NCI-H82 treated with DMSO at 0.1 percent for 48 hours (cell line): Measurements from ENCODE around the gene ETV3L.

Experiments
- DNase-seq: peaks from one replicate; lab custom pipeline; 2025; ENCODE audit not compliant: unreplicated experiment; lab: John Stamatoyannopoulos, UW

Gene ETV3L

GRCh38 chr1:157132616-157133167 lies 33.1 kb upstream of the ETV3L start:
- DNase-seq, result no peak

- no peak for DNase-seq
Observed at GRCh38 chr1:157132111-157132510, 32.5 kb upstream of the ETV3L start.

GRCh38 chr1:157131281-157131680 lies 31.7 kb upstream of the ETV3L start:
- DNase-seq, result no peak

GRCh38 chr1:157124855-157125254 lies 25.2 kb upstream of the ETV3L start:
- no peak for DNase-seq

GRCh38 chr1:157119448-157119847 lies 19.8 kb upstream of the ETV3L start:
- DNase-seq, result no peak

- DNase-seq, result no peak
Observed at GRCh38 chr1:157119008-157119407, 19.4 kb upstream of the ETV3L start.

GRCh38 chr1:157117527-157118057 lies 18.0 kb upstream of the ETV3L start:
- DNase-seq, result no peak

GRCh38 chr1:157116737-157117103 lies 17.1 kb upstream of the ETV3L start:
- DNase-seq, result no peak

- no peak for DNase-seq
Observed at GRCh38 chr1:157115851-157116736, 16.5 kb upstream of the ETV3L start.

- DNase-seq, result no peak
Observed at GRCh38 chr1:157115429-157115838, 15.8 kb upstream of the ETV3L start.

- no peak for DNase-seq
Observed at GRCh38 chr1:157114183-157115121, 14.8 kb upstream of the ETV3L start.

GRCh38 chr1:157113631-157114030 lies 14.0 kb upstream of the ETV3L start:
- no peak for DNase-seq

GRCh38 chr1:157113106-157113505 lies 13.5 kb upstream of the ETV3L start:
- no peak for DNase-seq

- no peak for DNase-seq
Observed at GRCh38 chr1:157112186-157112867, 12.7 kb upstream of the ETV3L start.

GRCh38 chr1:157111396-157112165 lies 12.0 kb upstream of the ETV3L start:
- no peak for DNase-seq

- no peak for DNase-seq
Observed at GRCh38 chr1:157110686-157111085, 11.1 kb upstream of the ETV3L start.

- peak; percentile 31 for DNase-seq
Observed at GRCh38 chr1:157110003-157110402, 10.4 kb upstream of the ETV3L start.

- no peak for DNase-seq
Observed at GRCh38 chr1:157108448-157108847, 8.8 kb upstream of the ETV3L start.

GRCh38 chr1:157107702-157108101 lies 8.1 kb upstream of the ETV3L start:
- no peak for DNase-seq

GRCh38 chr1:157106813-157107189 lies 7.2 kb upstream of the ETV3L start:
- DNase-seq, result no peak
